Stimulated activated CD8-positive, alpha-beta memory T cell treated with anti-CD3 and anti-CD28 coated beads, Interleukin-7, amount 100 ng/mL, for 24 hours (primary cell): Measurements from ENCODE around the gene MYL1.

Source experiments
- DNase-seq: peaks from one replicate; pipeline ENCODE4 v3.0.0-alpha.2; 2020; ENCODE audit warnings: low read depth

The MYL1 gene

GRCh38 chr2:210315015-210315788 is at the start of gene MYL1:
Gene MYL1 (minus strand): TSS chr2:210315174. CDS start chr2:210315042, 132 bp downstream.
- DNase-seq: no peak

GRCh38 chr2:210363876-210364275 is 48.9 kb upstream of the MYL1 start:
- no peak for DNase-seq

- DNase-seq: no peak
These were observed 48.3 kb upstream of the MYL1 start for GRCh38 chr2:210363261-210363660.

GRCh38 chr2:210360412-210360811 is 45.4 kb upstream of the MYL1 start:
- no peak for DNase-seq

- no peak for DNase-seq
These were observed 42.0 kb upstream of the MYL1 start for GRCh38 chr2:210356944-210357343.

DNA sequence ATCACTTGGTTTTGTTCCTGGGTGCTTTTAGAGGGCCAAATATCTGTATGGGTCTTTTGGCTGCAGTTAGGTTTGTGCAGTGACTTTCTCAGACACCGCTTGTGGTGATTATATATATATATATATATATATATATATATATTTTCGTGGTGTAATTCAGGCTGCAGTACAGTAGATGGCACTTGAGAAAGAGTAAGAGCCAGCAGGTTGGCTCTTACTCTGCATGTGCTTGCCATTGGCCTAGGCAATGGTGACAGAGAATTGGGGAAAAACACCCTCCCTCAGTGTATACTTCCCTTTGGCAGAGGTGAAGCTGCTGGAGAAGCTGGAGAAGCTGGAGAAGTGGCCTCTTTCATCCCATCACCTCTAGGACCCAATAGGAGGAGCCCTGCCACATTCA is 22.2 kb upstream of the MYL1 start:
- no peak for DNase-seq

- DNase-seq: no peak
These were observed 9.9 kb upstream of the MYL1 start for GRCh38 chr2:210324906-210325305.

- DNase-seq: no peak
These were observed 9.5 kb upstream of the MYL1 start for GRCh38 chr2:210324458-210324857.

DNA sequence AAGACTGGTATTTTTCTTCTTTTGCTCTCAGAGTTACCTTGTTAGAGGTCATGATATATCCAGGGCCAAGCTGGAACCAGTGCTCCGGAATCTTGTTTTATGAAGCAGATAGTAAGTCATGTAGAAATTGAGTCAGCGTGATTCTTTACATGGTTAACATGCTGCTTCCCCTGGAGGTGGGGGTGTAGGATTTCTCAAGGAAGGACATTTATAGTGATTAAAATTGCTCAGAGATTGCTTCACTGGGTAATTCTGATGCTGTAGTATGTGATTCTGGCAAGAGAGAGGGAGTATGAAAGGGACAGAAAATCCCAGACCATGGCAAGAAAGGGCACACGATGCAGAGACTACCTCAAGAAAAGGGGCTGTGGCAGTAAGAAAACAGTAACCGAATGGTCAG is 8.0 kb upstream of the MYL1 start:
- no peak for DNase-seq

GRCh38 chr2:210318891-210319290 is 3.9 kb upstream of the MYL1 start:
- DNase-seq: no peak

DNA sequence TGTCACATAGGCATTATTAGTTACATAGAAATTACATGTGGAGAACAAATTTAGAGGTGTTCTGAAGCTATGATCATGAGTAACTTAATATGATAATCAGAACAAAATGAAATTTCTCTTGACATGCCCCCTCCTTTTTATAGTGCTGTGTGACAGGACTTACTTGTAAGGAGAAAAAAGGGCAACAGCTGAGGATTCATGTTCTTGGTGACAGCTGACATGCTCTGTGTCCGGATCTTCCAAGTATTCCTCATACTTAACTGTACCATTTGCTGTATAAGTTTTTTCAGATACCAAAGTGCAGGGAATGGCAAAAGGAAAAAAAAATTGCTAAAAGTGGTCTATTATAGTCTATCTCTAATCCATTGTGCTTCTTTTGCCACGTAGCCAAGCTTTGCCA is 3.5 kb upstream of the MYL1 start:
- no peak for DNase-seq

DNA sequence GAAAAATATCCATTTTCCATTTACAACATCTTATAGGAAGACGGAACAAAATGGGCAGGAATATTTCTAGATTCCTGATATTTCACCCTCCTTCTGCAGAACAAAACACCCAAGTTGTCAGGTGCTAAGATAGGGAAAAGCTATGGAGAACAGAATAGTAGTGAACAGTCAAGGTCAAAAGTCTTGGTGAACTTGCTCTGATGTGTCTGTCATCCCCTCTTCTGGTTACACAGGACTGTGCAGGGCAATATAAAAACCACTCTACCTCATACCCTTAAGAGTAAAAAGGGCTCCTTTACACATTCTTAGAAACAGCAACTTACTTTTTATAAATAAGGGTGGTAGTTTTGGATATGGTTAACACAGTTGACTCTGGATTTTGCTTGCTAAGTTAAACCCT is 4.4 kb downstream of the MYL1 start:
- no peak for DNase-seq

DNA sequence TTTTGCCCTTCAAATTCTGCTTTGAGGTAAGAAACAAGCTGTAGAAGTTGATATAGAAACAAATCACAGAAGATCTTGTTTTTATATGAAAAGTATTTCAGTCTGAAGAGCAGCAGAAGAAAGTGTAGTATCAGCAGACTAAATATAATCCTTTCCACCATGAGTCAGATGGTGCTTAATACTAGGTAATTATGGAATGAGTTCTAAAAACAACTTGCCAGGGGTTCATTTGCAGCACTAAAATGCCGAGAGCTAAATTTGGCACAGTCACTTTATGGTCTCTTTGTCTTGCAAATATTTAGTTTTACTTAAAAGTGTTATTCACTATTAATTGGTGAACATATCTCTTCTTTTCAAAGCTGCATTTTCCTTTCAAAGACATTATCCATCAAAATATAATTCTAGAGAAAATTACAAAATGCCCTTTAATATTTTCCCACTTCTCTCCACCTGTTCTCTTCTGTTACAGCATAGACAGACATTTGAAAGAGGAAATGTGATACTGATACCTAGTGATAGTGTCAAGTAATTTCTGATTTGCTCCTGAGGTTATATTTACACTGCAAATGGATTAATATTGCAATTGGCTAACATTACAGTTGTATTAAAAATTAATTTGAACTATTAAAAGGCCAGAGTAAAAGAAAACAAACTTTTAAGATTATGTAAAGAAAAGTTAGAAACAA is 5.3 kb downstream of the MYL1 start:
- no peak for DNase-seq

DNA sequence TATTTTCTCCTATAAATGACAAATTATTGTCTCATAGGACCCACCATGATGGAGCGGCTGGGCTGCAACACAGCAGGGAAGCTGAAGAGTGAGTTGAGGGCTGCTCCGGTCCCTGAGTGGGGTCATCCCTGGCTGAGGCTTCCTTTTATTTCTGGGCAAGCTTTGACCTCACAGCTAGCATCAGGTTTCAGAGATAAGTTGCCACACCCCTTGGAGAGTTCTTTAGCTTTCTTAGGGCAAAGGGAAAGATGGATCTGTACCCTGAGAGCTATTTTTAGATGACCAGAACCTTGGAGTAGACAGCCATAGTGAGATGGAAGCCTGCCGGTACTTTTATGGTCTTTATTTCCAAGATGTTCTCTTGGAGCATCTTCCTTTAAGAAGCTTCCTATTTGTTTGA is 11.5 kb downstream of the MYL1 start:
- DNase-seq: no peak

DNA sequence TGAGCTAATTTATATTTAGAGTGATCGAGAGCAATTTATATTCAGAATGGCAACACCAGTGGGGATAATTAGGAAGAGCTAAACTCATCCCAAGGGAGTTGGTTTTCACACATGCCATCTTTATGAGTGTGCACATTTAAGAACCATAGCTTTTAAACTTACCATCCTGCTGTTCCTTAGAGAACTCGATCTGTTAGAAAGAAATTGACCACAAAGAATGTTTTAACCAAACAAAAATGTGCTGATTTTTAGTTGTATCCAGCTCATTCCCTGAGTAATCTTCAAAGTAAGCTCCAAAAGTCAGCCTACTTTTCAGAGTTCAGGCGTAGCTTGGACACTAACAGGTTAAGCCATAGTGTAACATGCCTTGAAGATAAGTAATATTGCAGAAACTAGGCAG is 12.6 kb downstream of the MYL1 start:
- no peak for DNase-seq

DNA sequence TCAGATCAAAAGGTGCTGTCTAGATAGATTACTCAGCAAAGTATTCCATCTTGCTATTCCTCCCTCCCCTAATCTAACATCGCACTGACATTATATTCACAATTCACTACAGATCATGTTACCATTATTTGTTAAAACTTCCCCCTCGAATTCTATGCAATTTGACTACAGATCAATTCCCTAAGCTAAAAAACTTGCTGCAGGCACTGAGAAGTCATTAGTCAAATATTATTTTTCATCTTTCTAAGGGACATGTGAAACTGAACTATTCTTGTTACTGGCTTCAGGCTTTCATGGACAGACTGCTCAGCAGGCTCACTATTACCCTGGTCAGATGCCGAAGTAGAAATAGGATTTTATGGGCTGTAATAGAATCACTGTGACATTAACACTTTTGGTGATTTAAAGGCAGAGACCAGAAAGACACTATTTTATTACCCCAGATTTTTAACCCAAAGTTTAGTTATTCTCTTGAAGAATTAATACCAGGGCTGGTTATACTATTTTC is 15.1 kb downstream of the MYL1 start:
- DNase-seq: no peak

- DNase-seq: no peak
These were observed 26.6 kb downstream of the MYL1 start for GRCh38 chr2:210288408-210288807.

DNA sequence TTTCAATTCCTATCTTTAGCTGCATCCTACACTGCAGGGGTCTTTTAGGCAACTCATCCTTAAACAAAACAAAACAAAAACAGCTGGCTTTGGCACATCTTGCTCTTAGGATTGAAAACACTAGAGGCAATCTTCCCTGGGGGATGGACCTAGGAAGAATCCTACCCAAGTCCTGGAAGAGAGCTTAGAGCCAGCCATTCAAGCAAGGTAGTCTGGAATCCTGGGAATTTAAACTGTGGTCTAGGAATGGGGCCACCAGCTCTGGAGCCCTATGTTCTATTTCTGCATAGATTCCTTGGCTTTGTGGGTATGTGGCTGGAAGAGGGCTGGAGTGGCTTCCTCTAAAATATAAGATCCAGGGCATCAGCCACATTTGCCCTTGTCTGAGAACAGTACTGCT is 27.7 kb downstream of the MYL1 start:
- no peak for DNase-seq

DNA sequence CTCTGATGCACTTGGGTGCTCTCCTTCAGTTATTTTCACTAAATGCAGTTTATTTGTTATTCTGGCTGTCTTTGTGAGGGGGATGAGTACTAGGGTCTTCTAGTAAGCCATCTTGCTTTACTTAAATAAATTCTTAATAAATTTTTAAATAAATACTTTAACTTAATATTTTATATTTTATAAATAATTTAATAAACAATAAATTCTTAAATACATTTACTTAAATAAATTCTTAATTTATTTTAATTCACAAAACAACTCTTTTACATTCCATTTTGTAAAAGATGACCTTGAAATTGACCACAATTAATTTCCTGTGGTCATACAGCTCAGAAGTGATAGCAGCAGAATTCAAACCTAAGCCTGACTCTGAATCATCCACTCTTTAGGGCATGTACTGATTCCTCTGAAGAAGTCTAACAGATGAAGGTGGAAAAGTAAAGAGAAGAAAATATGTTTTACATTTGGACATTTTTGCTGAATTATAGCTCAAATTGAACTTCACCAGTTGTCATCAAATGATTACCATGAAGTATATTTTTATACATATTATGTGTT is 28.8 kb downstream of the MYL1 start:
- no peak for DNase-seq

GRCh38 chr2:210277133-210277532 is 37.8 kb downstream of the MYL1 start:
- no peak for DNase-seq

DNA sequence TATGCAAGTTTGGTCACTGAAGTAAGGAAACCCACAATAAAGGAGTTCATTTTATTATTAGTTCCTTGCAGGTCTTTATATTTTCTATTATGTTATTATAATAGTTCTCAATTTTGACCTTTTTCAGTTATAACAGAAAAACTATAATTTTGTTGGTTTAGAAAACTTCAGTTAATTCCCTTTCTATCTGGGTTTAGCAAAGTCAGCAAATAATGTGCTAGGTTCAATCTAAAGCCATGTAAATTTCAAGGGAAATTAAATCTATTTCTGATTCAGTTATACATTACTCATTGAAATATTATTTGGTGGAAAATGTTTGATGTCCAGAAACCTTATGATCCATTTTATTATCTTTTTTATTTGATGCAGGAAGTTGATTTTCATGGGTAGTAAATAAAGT is 43.7 kb downstream of the MYL1 start:
- no peak for DNase-seq

DNA sequence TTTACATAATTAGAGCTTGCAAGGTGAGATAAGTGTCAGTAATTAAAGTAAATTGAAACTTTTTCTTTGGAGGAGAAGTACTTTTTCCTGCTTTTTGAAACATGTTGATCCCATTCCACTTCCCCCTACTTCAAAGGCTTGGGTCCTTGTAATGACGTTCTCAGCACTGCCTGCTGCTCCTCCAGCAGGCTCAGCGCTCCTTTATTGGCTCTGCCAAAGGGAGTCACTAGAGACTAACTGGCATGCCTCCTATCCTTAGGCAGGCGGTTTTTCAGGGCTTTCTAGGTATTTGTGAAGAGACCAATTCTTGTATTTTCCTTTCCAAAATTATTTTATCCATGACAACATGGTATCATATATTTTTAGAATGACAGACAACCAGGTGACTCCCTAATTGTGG is 45.8 kb downstream of the MYL1 start:
- no peak for DNase-seq

GRCh38 chr2:210268281-210268680 is 46.7 kb downstream of the MYL1 start:
- no peak for DNase-seq
